ENCODE data around the gene LCLAT1.

- TF ChIP-seq USF2 (IDR thresholded peaks at IDR 0.05; ENCODE audit: borderline replicate concordance, low read depth, low read length) (no peak), SIN3A (IDR thresholded peaks at IDR 0.05; ENCODE audit: borderline replicate concordance, low read depth, low read length) (no peak), ELF1 (IDR thresholded peaks at IDR 0.05) (no peak), SMC3 (IDR thresholded peaks at IDR 0.05; ENCODE audit: low read depth, low read length) (no peak), CHD2 (IDR thresholded peaks at IDR 0.05; ENCODE audit: low read length, partially characterized antibody) (no peak), REST (IDR thresholded peaks at IDR 0.05; ENCODE audit: low read depth, low read length) (no peak)
- TF ChIP-seq, protein P1, sequence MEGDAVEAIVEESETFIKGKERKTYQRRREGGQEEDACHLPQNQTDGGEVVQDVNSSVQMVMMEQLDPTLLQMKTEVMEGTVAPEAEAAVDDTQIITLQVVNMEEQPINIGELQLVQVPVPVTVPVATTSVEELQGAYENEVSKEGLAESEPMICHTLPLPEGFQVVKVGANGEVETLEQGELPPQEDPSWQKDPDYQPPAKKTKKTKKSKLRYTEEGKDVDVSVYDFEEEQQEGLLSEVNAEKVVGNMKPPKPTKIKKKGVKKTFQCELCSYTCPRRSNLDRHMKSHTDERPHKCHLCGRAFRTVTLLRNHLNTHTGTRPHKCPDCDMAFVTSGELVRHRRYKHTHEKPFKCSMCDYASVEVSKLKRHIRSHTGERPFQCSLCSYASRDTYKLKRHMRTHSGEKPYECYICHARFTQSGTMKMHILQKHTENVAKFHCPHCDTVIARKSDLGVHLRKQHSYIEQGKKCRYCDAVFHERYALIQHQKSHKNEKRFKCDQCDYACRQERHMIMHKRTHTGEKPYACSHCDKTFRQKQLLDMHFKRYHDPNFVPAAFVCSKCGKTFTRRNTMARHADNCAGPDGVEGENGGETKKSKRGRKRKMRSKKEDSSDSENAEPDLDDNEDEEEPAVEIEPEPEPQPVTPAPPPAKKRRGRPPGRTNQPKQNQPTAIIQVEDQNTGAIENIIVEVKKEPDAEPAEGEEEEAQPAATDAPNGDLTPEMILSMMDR (IDR thresholded peaks at IDR 0.05): peak; percentile 42
These were observed 28.5 kb downstream of the LCLAT1 start for GRCh38 chr2:30475542-30475941.
